HepG2 (cell line): Measurements from ENCODE around the gene RARA. TPM values are rescaled to one million over a fixed set of nuclear protein-coding genes. Genes with fewer than 3 reads are reported as not detected.

Source experiments
- CCAR2 ChIP-seq: fragments of 200-400 bp; formaldehyde crosslinking; optimal IDR thresholded peaks from 2 replicates; pipeline ENCODE3; 2018; ENCODE audit warnings: low read depth, mild to moderate bottlenecking, low read length, moderate library complexity
- CREM ChIP-seq, 2 experiments: sonication (generic) in 1 of 2; formaldehyde crosslinking in 1 of 2; IDR thresholded peaks; 2 replicates each; pipeline versions ENCODE4 v1.4.0 to v1.6.1; 2016 to 2020; ENCODE audit warnings: antibody characterized with exemption in 1 of 2, mild to moderate bottlenecking in 1 of 2, missing genetic modification reagents in 1 of 2
- EED ChIP-seq: sonication (generic); formaldehyde crosslinking; IDR thresholded peaks from 2 replicates; pipeline ENCODE4 v1.5.0; 2020; ENCODE audit warnings: mild to moderate bottlenecking, missing genetic modification reagents
- FOXO1 ChIP-seq: sonication (generic); formaldehyde crosslinking; IDR thresholded peaks from 2 replicates; pipeline ENCODE4 v1.4.0; 2020; ENCODE audit warnings: missing genetic modification reagents
- HDAC1 ChIP-seq: sonication (generic); formaldehyde crosslinking; IDR thresholded peaks from 2 replicates; pipeline ENCODE4 v1.5.1; 2020; ENCODE audit warnings: mild to moderate bottlenecking, missing genetic modification reagents
- HNRNPLL ChIP-seq: fragments of 200-400 bp; formaldehyde crosslinking; IDR thresholded peaks from 2 replicates; pipeline ENCODE4 v1.6.1; 2017; ENCODE audit warnings: mild to moderate bottlenecking, low read depth, low read length; ENCODE audit not compliant: poor library complexity, severe bottlenecking
- NR2C2 ChIP-seq: sonication (generic); formaldehyde crosslinking; IDR thresholded peaks from 2 replicates; pipeline ENCODE4 v1.4.0; 2020; ENCODE audit warnings: missing genetic modification reagents, mild to moderate bottlenecking, moderate library complexity, borderline replicate concordance
- NR3C1 ChIP-seq: sonication (generic); formaldehyde crosslinking; IDR thresholded peaks from 2 replicates; pipeline ENCODE4 v1.4.0; 2020; ENCODE audit warnings: missing genetic modification reagents
- NRL ChIP-seq: sonication (generic); formaldehyde crosslinking; IDR thresholded peaks from 2 replicates; pipeline ENCODE4 v1.5.0; 2020; ENCODE audit warnings: missing genetic modification reagents, mild to moderate bottlenecking, moderate library complexity, borderline replicate concordance
- PHF5A ChIP-seq: IDR thresholded peaks from one replicate; pipeline ENCODE4 v1.6.1; 2018; ENCODE audit warnings: low read depth, missing genetic modification reagents; ENCODE audit not compliant: unreplicated experiment
- PHF8 ChIP-seq: sonication (generic); formaldehyde crosslinking; IDR thresholded peaks from 2 replicates; pipeline ENCODE4 v1.5.0; 2020; ENCODE audit warnings: missing genetic modification reagents
- ZFP62 ChIP-seq: sonication (generic); formaldehyde crosslinking; IDR thresholded peaks from 2 replicates; pipeline ENCODE4 v1.4.0; 2020; ENCODE audit warnings: missing genetic modification reagents
- ZNF101 ChIP-seq: sonication (generic); formaldehyde crosslinking; IDR thresholded peaks from 2 replicates; pipeline ENCODE4 v1.4.0; 2020; ENCODE audit warnings: mild to moderate bottlenecking, low read depth, missing genetic modification reagents, borderline replicate concordance
- ZNF20 ChIP-seq: sonication (generic); formaldehyde crosslinking; IDR thresholded peaks from 2 replicates; pipeline ENCODE4 v1.4.0; 2020; ENCODE audit warnings: mild to moderate bottlenecking, moderate library complexity, missing genetic modification reagents
- ZNF234 ChIP-seq: sonication (generic); formaldehyde crosslinking; conservative IDR thresholded peaks from 2 replicates; pipeline ENCODE4 v1.5.1; 2020; ENCODE audit warnings: mild to moderate bottlenecking, missing genetic modification reagents
- ZNF326 ChIP-seq: sonication (generic); formaldehyde crosslinking; IDR thresholded peaks from 2 replicates; pipeline ENCODE4 v1.4.0; 2020; ENCODE audit warnings: missing genetic modification reagents, borderline replicate concordance
- ZNF430 ChIP-seq: sonication (generic); formaldehyde crosslinking; IDR thresholded peaks from 2 replicates; pipeline ENCODE4 v1.9.0; 2021; ENCODE audit warnings: mild to moderate bottlenecking, missing genetic modification reagents
- ZNF619 ChIP-seq: sonication (generic); formaldehyde crosslinking; IDR thresholded peaks from 2 replicates; pipeline ENCODE4 v1.4.0; 2020; ENCODE audit warnings: mild to moderate bottlenecking, missing genetic modification reagents
- ZNF776 ChIP-seq: sonication (generic); formaldehyde crosslinking; IDR thresholded peaks from 2 replicates; pipeline ENCODE4 v1.4.0; 2020; ENCODE audit warnings: mild to moderate bottlenecking, missing genetic modification reagents
- ZZZ3 ChIP-seq: sonication (generic); formaldehyde crosslinking; IDR thresholded peaks from 2 replicates; pipeline ENCODE4 v1.4.0; 2020; ENCODE audit warnings: missing genetic modification reagents, mild to moderate bottlenecking, borderline replicate concordance
- polyA plus RNA-seq, 8 experiments: library from polyadenylated mRNA; depleted of rRNA in 3 of 8; stranded (reverse) in 7 of 8; unstranded in 1 of 8; fragments of >200 nt; fragmentation: Illumina TruSeq in 4 of 8; extraction: Trizol in 4 of 8; gene quantifications; 2 replicates each; pipeline versions ENCODE4 v1.2.1 to v1.2.3, GENCODE V29; 2011 to 2016; ENCODE audit warnings: low read depth in 4 of 8, missing spikeins in 1 of 8, mixed read lengths in 1 of 8; ENCODE audit not compliant: insufficient read depth in 1 of 8
- total RNA-seq, 5 experiments: library from RNA; depleted of rRNA; stranded (reverse); fragments of >200 nt; fragmentation: Illumina TruSeq; extraction: Trizol; gene quantifications; 2 replicates each; pipeline ENCODE4 v1.2.3, GENCODE V29; 2016; ENCODE audit warnings: low read depth in 1 of 5
- TF ChIP-seq, protein P1 (sequence below): sonication (generic); formaldehyde crosslinking; conservative IDR thresholded peaks from 2 replicates; pipeline ENCODE4 v1.4.0; 2020; ENCODE audit warnings: missing genetic modification reagents
- TF ChIP-seq, protein P2 (sequence below): sonication (generic); formaldehyde crosslinking; IDR thresholded peaks from 2 replicates; pipeline ENCODE4 v1.4.0; 2020; ENCODE audit warnings: low read depth, mild to moderate bottlenecking, missing genetic modification reagents
- TF ChIP-seq, protein P3 (sequence below): sonication (generic); formaldehyde crosslinking; IDR thresholded peaks from 2 replicates; pipeline ENCODE4 v1.5.0; 2020; ENCODE audit warnings: missing genetic modification reagents, mild to moderate bottlenecking, borderline replicate concordance
- TF ChIP-seq, protein P4 (sequence below): sonication (generic); formaldehyde crosslinking; IDR thresholded peaks from 2 replicates; pipeline ENCODE4 v1.8.0; 2022; ENCODE audit warnings: mild to moderate bottlenecking, missing genetic modification reagents, moderate library complexity

Gene RARA
- total and polyA plus RNA-seq, 2 of the 13 experiments (the other 11 are each of a cell fraction or from before 2014, with no cell fraction given) = 6.4 to 8.6 TPM

DNA sequence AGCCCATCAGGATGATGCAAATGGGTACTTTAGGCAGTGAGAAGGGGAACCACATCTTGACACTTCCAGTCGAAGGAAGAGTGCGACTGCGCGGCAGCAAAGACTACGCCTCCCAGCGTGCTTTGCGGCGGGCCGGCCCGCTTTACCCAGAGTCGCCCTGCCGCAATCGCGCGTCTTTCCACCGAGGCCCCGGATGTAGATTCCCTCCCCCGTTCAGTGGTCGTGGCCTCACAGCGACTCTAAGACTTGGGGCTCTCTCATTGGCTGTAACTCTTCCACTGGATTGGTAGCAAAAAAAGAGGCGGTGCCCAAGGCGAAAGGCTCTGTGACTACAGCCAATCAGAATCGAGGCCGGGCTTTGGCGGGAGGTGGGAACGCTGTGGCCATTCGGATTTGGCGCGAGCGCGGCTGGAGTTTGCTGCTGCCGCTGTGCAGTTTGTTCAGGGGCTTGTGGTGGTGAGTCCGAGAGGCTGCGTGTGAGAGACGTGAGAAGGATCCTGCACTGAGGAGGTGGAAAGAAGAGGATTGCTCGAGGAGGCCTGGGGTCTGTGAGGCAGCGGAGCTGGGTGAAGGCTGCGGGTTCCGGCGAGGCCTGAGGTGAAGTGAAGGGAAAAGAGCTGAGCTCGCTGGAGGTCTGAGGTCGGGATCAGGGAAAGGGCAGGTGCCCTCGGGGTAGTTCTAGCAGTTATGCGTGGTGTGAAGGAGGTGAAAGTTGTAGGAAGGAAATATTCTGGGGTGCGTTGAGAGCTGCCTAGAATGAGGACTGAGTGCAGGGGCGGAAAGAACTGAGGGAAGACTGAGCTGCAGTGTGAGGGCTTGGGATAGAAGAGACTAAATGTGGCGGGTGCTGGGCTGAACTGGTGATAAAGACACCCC lies 21.2 kb upstream of the RARA start, which contains the start of gene CDC6 (continued):
- TF ChIP-seq ZNF326 (CRISPR knock-in tag) (no peak), ZNF619 (CRISPR knock-in tag) (peak; percentile 98; the same call in 1 of the 2 replicates), HDAC1 (CRISPR knock-in tag) (peak; percentile 100), PHF5A (CRISPR knock-in tag) (no peak), ZNF776 (CRISPR knock-in tag) (peak; percentile 84), NRL (CRISPR knock-in tag) (peak; percentile 91; the same call in 1 of the 2 replicates), CCAR2 (no peak), ZNF234 (CRISPR knock-in tag) (no peak), EED (peak; percentile 86), ZNF430 (CRISPR knock-in tag) (0 out of 2 replicates have a peak, but pooled peaks have one; percentile 22), NR2C2 (CRISPR knock-in tag) (peak; percentile 93), PHF8 (CRISPR knock-in tag) (peak; percentile 85), CREM (IDR thresholded peaks at IDR 0.05) (peak; percentile 93), CREM (CRISPR knock-in tag; IDR thresholded peaks at IDR 0.05) (no peak), FOXO1 (CRISPR knock-in tag) (peak; percentile 18; the same call in 1 of the 2 replicates), ZNF101 (CRISPR knock-in tag) (no peak; the same call in 1 of the 2 replicates), ZNF20 (no peak), NR3C1 (CRISPR knock-in tag) (no peak), HNRNPLL (peak; percentile 75), ZFP62 (CRISPR knock-in tag) (no peak), ZZZ3 (CRISPR knock-in tag) (no peak; the same call in 1 of the 2 replicates)
- TF ChIP-seq, protein P1, sequence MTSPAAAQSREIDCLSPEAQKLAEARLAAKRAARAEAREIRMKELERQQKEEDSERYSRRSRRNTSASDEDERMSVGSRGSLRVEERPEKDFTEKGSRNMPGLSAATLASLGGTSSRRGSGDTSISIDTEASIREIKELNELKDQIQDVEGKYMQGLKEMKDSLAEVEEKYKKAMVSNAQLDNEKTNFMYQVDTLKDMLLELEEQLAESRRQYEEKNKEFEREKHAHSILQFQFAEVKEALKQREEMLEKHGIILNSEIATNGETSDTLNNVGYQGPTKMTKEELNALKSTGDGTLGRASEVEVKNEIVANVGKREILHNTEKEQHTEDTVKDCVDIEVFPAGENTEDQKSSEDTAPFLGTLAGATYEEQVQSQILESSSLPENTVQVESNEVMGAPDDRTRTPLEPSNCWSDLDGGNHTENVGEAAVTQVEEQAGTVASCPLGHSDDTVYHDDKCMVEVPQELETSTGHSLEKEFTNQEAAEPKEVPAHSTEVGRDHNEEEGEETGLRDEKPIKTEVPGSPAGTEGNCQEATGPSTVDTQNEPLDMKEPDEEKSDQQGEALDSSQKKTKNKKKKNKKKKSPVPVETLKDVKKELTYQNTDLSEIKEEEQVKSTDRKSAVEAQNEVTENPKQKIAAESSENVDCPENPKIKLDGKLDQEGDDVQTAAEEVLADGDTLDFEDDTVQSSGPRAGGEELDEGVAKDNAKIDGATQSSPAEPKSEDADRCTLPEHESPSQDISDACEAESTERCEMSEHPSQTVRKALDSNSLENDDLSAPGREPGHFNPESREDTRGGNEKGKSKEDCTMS (CRISPR knock-in tag) = peak; percentile 76; the same call in 1 of the 2 replicates
- TF ChIP-seq, protein P2, sequence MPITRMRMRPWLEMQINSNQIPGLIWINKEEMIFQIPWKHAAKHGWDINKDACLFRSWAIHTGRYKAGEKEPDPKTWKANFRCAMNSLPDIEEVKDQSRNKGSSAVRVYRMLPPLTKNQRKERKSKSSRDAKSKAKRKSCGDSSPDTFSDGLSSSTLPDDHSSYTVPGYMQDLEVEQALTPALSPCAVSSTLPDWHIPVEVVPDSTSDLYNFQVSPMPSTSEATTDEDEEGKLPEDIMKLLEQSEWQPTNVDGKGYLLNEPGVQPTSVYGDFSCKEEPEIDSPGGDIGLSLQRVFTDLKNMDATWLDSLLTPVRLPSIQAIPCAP (CRISPR knock-in tag) = no peak
- TF ChIP-seq, protein P3, sequence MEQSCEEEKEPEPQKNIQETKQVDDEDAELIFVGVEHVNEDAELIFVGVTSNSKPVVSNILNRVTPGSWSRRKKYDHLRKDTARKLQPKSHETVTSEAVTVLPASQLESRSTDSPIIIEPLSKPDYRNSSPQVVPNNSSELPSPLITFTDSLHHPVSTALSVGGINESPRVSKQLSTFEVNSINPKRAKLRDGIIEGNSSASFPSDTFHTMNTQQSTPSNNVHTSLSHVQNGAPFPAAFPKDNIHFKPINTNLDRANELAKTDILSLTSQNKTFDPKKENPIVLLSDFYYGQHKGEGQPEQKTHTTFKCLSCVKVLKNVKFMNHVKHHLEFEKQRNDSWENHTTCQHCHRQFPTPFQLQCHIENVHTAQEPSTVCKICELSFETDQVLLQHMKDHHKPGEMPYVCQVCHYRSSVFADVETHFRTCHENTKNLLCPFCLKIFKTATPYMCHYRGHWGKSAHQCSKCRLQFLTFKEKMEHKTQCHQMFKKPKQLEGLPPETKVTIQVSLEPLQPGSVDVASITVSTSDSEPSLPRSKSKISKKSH (CRISPR knock-in tag) = peak; percentile 89
- TF ChIP-seq, protein P4, sequence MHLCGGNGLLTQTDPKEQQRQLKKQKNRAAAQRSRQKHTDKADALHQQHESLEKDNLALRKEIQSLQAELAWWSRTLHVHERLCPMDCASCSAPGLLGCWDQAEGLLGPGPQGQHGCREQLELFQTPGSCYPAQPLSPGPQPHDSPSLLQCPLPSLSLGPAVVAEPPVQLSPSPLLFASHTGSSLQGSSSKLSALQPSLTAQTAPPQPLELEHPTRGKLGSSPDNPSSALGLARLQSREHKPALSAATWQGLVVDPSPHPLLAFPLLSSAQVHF (CRISPR knock-in tag) = peak; percentile 35; the same call in 1 of the 2 replicates
